SH-SY5Y (cell line): Measurements from ENCODE around the gene CLCN7.

Source experiments
- GATA2 ChIP-seq: IDR thresholded peaks from 2 replicates; pipeline ENCODE4 v1.6.1; 2011; ENCODE audit warnings: mild to moderate bottlenecking, low read depth, low read length
- GATA3 ChIP-seq: IDR thresholded peaks from 2 replicates; pipeline ENCODE4 v1.6.1; 2011; ENCODE audit warnings: low read depth, mild to moderate bottlenecking, low read length, moderate library complexity

- TF ChIP-seq GATA3: no peak
- TF ChIP-seq GATA2: no peak
Observed at GRCh38 chr16:1447965-1448364, 26.9 kb downstream of the CLCN7 start.
